NCI-H2107 treated with DMSO at 0.1 percent for 48 hours (cell line): Measurements from ENCODE around the gene KDELR1.
A peak's percentile ranks its signal among the peaks of the same experiment; 100 is the strongest.
"Not testable (repeated sequence)": the region's sequence is repeated elsewhere in the genome, so short reads cannot be mapped to it uniquely, and the experiment has no call there.

Experiments used
- DNase-seq: peaks from one replicate; lab custom pipeline; 2025; ENCODE audit not compliant: unreplicated experiment; lab: John Stamatoyannopoulos, UW

Gene KDELR1

DNA sequence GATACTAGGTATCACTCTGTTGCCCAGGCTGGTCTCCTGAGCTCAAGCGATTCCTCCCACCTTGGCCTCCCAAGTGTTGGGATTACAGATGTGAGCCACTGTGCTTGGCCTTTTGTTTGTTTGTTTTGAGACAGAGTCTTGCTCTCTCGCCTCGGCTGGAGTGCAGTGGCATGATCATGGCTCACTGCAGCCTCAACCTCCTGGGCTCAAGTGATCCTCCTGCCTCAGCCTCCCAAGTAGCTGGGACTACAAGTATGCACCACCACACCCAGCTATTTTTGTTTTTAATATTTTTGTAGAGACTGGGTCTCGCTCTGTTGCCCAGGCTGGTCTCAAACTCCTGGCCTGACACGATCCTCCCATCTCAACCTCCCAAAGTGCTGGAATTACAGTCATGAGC lies 19.6 kb downstream of the KDELR1 start:
- not testable (repeated sequence) for DNase-seq

DNA sequence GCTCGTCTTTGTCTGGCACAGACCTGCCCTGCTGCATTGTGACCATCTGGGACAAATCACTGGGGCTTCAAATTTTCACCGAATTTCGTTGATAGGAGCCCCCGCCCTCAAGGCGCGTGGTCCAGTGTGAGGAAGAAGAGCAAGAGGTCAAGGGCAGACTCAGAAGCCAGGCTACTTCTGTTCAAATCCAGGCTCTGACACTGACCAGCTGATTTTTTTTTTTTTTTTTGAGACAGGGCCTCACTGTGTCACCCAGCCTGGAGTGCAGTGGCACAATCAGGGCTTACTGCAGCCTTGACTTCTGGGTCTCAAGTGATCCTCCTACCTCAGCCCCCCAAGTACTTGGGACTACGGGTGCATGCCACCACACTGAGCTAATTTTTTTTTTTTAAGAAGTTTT lies 20.0 kb downstream of the KDELR1 start:
- no peak for DNase-seq

- no peak for DNase-seq
Observed at GRCh38 chr19:48370955-48371354, 20.4 kb downstream of the KDELR1 start.

DNA sequence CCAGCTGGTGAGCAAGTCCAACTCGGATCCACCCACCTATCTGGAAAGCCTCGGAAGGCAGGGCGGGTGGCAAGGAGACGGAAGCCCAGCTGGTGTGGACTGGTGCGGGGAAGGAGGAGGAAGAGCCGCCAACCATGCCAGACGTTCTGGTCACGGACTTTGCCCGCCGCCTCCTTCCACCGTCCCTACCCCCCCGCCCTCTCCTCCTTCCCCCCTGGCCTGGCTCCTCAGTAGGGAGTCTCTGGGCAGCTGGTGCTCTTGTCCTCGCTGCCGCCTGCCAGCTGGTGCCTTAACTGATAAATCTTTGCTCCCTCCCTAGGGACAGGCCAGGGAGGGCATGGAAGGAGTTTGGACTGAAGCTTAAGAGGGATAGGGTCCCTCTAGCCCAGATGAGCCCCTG lies 22.4 kb downstream of the KDELR1 start:
- DNase-seq, result peak; percentile 64

DNA sequence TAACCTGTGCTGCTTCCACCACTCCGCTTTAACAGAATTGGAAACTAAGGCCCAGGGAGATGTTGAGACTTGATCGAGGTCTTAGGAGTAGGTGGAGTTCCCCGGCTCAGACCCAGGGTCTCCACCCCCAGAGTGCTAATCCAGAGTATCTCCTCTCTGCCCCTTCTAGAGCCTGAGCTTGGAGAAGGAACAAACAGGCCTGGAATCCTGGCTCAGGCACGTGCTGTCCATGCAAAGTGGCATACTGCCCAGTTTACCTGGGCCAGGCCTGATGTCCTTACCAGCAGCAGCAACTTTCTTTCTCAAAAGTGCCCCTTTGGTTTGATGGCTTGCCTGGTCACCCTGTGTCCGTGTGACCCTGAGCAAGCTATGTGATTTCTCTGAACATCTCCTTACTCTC lies 23.5 kb downstream of the KDELR1 start:
- DNase-seq, result no peak

DNA sequence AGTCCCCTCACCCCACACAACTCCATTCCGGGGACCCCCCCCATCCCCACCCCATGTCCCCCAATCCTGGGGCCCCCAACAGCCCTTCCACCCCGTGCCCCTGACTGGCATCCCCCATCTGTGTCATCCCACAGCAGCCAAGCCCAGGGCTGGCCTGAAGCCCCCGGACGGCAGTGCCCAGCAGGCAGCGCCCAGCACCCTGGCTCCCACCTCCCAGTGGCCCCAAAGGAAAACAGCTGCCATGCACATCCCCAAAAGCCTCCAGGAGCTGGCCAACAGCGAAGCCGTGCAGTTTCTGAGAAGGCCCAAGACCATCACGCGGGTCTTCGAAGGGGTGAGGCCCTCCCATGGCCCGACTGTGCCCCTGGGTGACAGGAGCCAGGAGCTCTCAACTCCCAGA lies 25.7 kb downstream of the KDELR1 start:
- DNase-seq, result no peak

- DNase-seq, result no peak
Observed at GRCh38 chr19:48364598-48365348, 26.6 kb downstream of the KDELR1 start.

- DNase-seq, result peak; percentile 99
Observed at GRCh38 chr19:48363810-48364597, 27.3 kb downstream of the KDELR1 start, which contains the start of the genes SYNGR4 and TMEM143. TSS of gene SYNGR4 (plus strand) at chr19:48364367. CDS start at chr19:48365843, 1,476 bp downstream. TSS of gene TMEM143 (minus strand) at chr19:48363940. CDS start at chr19:48363920, 20 bp downstream.

DNA sequence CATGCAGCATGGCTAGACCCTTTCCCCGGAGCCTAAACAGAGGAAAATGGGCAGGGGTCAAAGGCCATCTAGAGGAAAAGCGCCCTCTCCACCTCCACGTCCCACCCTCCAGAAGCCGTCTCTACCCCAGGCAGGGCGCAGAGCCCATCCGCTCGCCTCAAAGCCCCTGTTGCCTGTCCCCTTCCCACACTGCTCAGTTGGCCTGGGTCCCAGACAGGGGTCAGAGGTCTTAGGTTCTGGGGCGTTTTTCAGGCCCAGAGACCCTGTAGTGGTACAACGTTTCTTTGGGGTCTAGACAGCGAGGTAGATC lies 27.9 kb downstream of the KDELR1 start:
- no peak for DNase-seq

- DNase-seq, result peak; percentile 89
Observed at GRCh38 chr19:48362716-48363499, 28.4 kb downstream of the KDELR1 start.

DNA sequence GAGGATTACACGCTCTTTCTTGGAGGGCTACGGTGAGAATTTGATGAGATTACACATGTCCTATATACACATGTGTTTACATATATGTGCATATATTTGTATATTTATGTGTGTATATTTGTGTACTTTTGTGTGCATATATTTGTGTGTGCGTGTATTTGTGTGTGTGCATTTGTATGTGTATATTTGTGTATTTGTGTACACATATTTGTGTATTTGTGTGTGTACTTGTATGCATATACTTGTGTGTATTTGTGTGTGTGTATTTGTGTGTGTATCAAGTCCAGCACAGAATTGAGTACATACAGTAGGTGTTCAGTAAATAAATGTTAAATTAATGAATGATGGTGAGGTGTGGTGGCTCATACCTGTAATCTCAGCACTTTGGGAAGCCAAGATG lies 29.4 kb downstream of the KDELR1 start:
- no peak for DNase-seq

GRCh38 chr19:48359123-48359522 lies 32.2 kb downstream of the KDELR1 start:
- DNase-seq, result no peak

DNA sequence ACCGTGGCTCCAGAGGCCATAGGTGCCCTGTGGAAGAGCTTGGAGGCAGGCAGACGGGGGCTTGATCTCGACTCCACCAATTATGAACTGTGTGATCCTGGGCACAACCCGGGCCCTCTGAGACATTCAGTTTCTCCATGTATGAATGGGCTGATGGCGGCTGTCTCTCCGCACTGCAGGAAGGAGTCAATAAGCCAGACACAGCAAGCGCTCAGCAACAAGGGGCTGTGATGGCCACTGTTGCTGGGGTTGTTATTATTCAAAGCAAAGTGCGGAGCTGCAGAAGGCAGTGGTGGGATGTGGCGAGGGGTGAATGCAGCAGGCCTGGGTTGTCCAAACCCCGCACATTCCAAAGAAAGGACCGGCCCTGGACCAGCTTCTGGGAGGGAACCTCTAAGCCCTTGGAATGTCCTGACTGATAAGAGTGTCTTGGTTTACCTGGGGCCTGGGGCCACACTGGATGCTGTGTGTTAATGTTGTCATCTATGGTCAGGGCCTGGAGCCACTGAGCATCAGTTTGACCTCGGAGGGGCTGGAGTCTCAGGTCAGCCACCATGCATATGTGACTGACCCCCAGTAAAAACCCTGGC lies 35.9 kb downstream of the KDELR1 start:
- no peak for DNase-seq

DNA sequence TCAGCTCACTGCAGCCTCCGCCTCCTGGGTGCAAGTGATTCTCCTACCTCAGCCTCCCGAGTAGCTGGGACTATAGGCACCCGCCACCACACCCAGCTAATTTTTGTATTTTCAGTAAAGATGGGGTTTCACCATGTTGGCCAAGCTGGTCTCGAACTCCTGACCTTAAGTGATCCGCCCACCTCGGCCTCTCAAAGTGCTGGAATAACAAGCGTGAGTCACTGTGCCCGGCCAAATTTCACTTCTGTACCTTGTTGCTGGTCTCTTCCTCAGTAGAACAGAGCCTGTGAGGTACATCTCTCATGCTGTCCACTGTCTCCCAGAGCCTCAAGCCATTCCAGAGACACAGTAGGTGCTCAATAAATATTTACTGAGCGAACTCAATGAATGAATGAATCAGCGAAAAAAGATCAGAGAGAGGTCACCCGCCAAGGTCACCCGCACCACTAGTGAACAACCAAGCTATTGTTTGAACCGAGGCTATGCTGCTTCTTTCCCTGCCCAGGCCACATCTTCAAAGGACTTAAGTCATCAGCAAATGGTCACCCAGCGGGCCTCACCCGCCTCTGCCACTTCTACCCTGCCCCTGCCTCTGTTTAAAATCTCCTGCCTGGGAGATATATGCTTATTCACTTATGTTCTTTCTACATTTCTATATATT lies 36.9 kb downstream of the KDELR1 start:
- no peak for DNase-seq

DNA sequence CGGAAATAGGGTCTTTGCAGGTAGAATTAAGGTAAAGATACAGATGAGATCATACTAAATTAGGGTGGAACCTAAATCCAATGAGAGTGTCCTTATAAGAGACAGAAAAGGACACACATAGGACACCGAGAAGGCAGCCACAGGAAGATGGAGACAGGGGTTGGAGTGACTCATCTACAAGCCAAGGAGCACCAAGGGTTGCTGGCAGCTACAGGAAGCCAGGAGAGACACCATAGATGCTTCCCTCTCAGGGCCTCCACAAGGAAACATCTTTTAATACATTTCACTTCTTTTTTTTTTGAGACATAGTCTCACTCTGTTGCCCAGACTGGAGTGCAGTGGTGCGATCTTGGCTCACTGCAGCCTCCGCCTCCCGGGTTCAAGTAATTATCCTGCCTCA lies 37.7 kb downstream of the KDELR1 start:
- no peak for DNase-seq

DNA sequence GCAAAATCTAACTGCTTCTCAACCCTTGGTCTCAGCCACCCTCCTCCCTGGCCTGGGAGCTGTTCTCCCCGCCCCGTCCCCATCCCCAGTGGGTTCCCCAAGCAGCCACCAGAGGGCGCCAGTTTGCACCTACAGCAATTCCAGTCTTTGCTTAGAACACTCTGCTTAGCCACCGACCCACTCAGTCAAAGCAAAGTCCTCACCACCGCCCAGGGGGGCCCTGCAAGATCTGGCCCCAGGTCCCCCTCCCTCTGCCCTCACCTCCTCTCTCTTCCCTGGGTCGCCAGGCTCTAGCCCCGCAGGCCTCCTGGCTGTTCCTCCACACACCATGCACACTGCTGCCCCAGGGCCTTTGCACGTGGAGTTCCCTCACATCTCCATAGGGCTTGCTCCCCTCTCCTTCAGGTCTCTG lies 40.0 kb downstream of the KDELR1 start:
- DNase-seq, result peak; percentile 19

- no peak for DNase-seq
Observed at GRCh38 chr19:48350856-48351255, 40.5 kb downstream of the KDELR1 start.

DNA sequence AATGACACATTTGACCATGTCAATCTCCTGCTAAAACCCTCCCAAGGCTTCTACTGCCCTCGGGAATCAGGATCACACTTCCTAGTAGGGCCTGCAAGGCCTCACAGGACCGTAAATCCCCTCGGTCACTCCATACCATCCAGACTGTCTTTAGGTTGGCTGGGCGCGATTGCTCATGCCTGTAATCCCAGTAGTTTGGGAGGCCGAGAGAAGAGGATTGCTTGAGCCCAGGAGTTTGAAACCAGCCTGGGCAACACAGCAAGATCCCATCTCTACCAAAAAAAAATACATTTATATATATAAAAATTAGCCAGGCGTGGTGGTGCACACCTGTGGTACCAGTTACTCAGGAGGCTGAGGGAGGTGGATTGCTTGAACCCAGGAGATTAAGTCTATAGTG lies 42.6 kb downstream of the KDELR1 start:
- no peak for DNase-seq

GRCh38 chr19:48348045-48348444 lies 43.3 kb downstream of the KDELR1 start:
- no peak for DNase-seq

DNA sequence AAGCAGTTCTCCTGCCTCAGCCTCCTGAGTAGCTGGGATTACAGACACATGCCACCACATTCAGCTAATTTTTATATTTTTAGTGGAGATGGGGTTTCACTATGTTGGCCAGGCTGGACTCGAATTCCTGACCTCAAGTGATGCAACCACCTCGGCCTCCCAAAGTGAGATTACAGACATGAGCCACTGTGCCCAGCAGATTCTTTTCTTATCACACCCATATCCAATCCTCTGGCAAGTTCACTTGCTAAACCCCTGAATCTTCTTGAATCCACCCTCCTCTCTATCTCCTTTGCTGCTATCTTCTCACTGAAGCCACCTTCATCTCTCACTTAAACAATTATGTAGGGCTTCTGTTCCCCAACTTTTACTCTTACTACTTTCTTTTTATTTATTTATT lies 45.2 kb downstream of the KDELR1 start:
- DNase-seq, result no peak

DNA sequence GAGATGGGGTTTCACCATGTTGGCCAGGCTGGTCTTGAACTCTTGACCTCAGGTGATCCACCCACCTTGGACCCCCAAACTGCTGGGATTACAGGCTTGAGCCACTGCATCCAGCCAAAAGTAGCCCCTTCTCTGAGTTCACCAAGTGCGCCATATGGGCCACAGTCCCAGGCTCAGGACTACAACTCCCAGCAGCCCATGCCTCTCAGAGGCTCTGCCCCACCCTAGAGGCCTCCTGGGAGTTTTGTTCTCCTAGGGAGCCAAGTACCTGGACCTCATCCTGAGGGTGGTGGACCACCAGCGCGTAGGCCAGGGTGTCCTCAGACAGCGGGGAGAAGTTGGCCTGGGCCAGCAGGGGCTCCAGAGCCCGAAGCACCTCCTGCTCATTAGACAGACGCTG lies 46.5 kb downstream of the KDELR1 start:
- no peak for DNase-seq
